ENCODE measurements around the gene NCAM1. TPM values are rescaled to one million over a fixed set of nuclear protein-coding genes. Genes with fewer than 3 reads are reported as not detected.

The NCAM1 gene
- total and polyA plus RNA-seq, 12 donors, result 38.7 to 181 (median 111) TPM

DNA sequence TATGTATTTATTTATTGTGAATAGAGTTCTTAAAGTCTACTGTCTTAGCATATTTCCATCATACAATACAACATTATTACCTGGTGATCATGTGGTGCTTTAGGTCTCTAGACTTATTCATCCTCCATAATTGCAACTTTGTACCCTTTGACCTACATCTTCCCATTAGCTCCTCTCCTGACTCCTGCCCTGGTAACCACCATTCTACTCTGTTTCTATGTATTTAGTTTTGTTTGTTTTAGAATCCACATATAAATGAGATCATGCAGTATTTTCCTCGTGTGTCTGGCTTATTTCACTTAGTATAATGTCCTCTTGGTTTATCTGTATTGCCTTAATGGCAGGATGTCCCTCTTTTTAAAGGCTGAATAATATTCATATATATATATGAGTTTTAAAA is 22.7 kb downstream of the NCAM1 start:
- H3K27me3 ChIP-seq, result no peaks in the 10 kb centered on the region
- 70 to 81% (median 75%) methylated on average over 1 of the region's 1 CpG for WGBS, 4 donors
- no peak overlapping the region for H3K27ac ChIP-seq
- no peak overlapping the region for H3K4me3 ChIP-seq
- no peaks in the 10 kb centered on the region for H3K4me1 ChIP-seq (replicated peaks in 1 of 2)
- DNase-seq, result no peak
- no peaks in the 10 kb centered on the region for H3K36me3 ChIP-seq (replicated peaks in 1 of 2)
- no peaks in the 10 kb centered on the region for H3K9me3 ChIP-seq (replicated peaks in 1 of 3)
- intact Hi-C loops (cut with DNase I), result no loop called here
- TF ChIP-seq, protein P1, sequence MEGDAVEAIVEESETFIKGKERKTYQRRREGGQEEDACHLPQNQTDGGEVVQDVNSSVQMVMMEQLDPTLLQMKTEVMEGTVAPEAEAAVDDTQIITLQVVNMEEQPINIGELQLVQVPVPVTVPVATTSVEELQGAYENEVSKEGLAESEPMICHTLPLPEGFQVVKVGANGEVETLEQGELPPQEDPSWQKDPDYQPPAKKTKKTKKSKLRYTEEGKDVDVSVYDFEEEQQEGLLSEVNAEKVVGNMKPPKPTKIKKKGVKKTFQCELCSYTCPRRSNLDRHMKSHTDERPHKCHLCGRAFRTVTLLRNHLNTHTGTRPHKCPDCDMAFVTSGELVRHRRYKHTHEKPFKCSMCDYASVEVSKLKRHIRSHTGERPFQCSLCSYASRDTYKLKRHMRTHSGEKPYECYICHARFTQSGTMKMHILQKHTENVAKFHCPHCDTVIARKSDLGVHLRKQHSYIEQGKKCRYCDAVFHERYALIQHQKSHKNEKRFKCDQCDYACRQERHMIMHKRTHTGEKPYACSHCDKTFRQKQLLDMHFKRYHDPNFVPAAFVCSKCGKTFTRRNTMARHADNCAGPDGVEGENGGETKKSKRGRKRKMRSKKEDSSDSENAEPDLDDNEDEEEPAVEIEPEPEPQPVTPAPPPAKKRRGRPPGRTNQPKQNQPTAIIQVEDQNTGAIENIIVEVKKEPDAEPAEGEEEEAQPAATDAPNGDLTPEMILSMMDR (IDR thresholded peaks at IDR 0.05), result no peak
- no peak for TF ChIP-seq POLR2A (IDR thresholded peaks at IDR 0.05)

DNA sequence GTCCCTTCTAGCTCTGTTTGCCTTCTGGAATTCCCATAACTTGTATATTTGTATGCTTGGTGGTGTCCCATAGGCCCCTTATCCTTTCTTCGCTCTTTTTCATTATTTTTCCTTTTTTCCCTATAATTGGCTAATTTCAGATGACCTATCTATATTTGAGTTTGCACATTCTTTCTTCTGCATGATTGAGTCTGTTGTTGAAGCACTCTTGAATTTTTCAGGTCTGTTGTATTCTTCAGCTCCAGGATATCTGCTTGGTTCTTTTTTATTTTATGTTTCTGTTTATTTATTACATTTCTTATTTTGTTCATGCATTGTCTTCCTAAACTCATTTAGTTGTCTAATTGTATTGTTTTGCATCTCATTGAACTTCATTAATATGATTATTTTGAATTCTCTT is 28.0 kb downstream of the NCAM1 start:
- Histone ChIP-seq H3K27me3 (no peaks in the 10 kb centered on the region), H3K4me3 (no peak overlapping the region), H3K36me3 (replicated peaks in 1 of 2) (no peaks in the 10 kb centered on the region), H3K27ac (no peak overlapping the region), H3K4me1 (replicated peaks in 1 of 2) (no peaks in the 10 kb centered on the region), H3K9me3 (replicated peaks in 1 of 3) (peaks cover 0 to 8% (median 7%) of the 10 kb centered on the region in 3 donors)
- no peak for DNase-seq
- intact Hi-C loops (cut with DNase I), result no loop called here
- no peak for TF ChIP-seq POLR2A (IDR thresholded peaks at IDR 0.05)
- TF ChIP-seq, protein P1 (IDR thresholded peaks at IDR 0.05), result no peak
- 96 to 100% (median 99%) methylated on average over 1 of the region's 1 CpG for WGBS, 4 donors

DNA sequence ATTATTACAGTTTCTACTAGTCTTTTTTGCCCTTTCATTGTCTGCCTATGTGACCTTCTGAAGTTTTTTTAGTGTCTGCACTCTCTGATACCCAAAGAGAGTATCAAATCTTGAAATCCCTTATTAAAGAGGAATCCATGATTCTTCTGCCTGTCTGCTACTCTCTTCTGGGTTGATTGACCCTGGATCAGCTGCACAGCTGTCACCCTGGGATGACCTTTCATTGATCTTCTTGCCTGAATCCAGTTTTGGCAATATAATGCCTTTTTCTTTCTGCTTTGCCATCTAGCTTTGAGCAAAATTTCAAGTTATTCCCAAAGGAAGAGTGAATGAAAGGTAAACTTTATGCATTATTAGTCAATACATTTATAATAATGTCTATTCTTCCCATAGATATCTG is 32.6 kb downstream of the NCAM1 start:
- TF ChIP-seq, protein P1 (IDR thresholded peaks at IDR 0.05), result no peak
- TF ChIP-seq POLR2A (IDR thresholded peaks at IDR 0.05), result no peak
- Histone ChIP-seq H3K4me3 (no peak overlapping the region), H3K4me1 (replicated peaks in 1 of 2) (no peaks in the 10 kb centered on the region), H3K27me3 (no peaks in the 10 kb centered on the region), H3K36me3 (replicated peaks in 1 of 2) (no peaks in the 10 kb centered on the region), H3K27ac (no peak overlapping the region), H3K9me3 (replicated peaks in 1 of 3) (peaks cover 0 to 8% (median 7%) of the 10 kb centered on the region in 3 donors)
- intact Hi-C loops (cut with DNase I), result no loop called here
- no peak for DNase-seq

DNA sequence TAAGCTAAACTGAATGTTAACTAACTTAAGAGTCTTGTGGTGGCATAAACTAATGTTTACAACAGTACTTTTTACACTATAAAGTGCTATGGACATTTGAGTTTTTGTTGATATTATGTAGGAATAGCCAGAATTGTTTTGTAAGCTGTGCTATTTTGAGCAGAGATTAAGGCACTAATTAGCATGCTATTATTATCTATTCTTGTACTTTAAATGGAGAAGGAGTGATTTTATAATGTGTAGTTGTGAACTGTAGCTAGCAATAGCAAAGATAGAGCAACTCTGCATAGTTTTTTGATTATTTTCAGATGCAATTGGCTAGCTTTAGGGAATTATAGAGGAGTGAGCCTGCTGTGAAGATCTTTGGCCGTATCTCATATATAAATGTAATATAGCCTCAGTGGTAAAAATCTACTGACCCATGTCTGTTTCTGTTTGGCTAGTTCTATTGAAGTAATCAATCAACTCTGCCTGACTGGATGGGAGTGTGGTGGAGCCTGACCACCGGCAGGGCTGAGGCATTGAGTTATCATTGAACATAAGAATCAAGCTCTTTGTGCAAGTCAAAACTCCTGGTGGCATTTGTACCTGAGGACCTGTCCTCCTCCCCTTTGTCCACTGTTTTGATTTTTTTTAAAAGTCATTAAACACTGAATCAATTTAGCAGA is 34.3 kb downstream of the NCAM1 start:
- H3K4me3 ChIP-seq, result no peak overlapping the region
- no peaks in the 10 kb centered on the region for H3K27me3 ChIP-seq
- no peak for DNase-seq
- H3K27ac ChIP-seq, result no peak overlapping the region
- no peaks in the 10 kb centered on the region for H3K36me3 ChIP-seq (replicated peaks in 1 of 2)
- TF ChIP-seq, protein P1 (IDR thresholded peaks at IDR 0.05), result no peak
- no peak for TF ChIP-seq POLR2A (IDR thresholded peaks at IDR 0.05)
- H3K4me1 ChIP-seq (replicated peaks in 1 of 2), result no peaks in the 10 kb centered on the region
- no peaks in the 10 kb centered on the region for H3K9me3 ChIP-seq (replicated peaks in 1 of 3)
- intact Hi-C loops (cut with DNase I), result no loop called here
- 51 to 77% (median 59%) methylated on average over 2 of the region's 2 CpGs for WGBS, 4 donors
